ENCODE data around the gene ITGA5. TPM values are rescaled to one million over a fixed set of nuclear protein-coding genes. Genes with fewer than 3 reads are reported as not detected.

The ITGA5 gene
- total and polyA plus RNA-seq, 4 experiments from 2014 or later, result 28.8 to 162 (median 111) TPM

DNA sequence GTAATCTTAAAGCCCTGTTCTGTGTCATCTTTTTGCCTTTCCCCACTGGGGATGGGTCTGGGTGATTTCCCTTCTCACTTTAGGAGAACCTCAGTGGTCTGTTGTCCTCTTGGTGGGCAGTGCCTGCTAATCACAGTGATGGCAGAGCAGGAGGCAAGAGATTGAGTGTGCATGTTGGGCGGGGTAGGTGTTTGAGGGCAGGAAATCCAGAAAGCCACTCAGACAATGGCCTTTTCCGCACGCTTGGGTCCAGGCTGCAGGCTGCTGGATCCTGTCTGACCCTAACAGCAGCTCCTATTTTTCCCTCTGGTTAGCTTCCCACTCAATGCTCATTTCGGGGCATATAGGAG lies 13.7 kb upstream of the ITGA5 start:
- Mint-ChIP-seq H3K9me3 (no peaks in the 10 kb centered on the region), H3K27me3 (no peaks in the 10 kb centered on the region), H3K36me3 (no peaks in the 10 kb centered on the region), H3K4me3 (peak overlapping the region in 4 of 8 donors; percentile 21 to 75 (median 44)), H3K4me1 (peaks cover 21 to 44% (median 32%) of the 10 kb centered on the region in 4 donors), H3K27ac (peak overlapping the region in 2 of 7 donors; percentile 42 to 79)
- no peaks in the 10 kb centered on the region for H3K27me3 ChIP-seq (ENCODE audit: insufficient read depth, low read length)
- no peak overlapping the region for H3K27ac ChIP-seq (ENCODE audit: low read depth, low read length)
- POLR2A ChIA-PET (ENCODE audit: partially characterized antibody), result interaction anchor here (4.1 to 5.0 kb wide), 2 partner anchors 15 to 19 kb away, joined by 21 to 31 read pairs; partner anchors contain the start of gene ITGA5
- CTCF ChIA-PET (ENCODE audit: partially characterized antibody), result interaction anchor here (1.1 to 29.3 kb wide), 5 partner anchors 8 to 32 kb away, joined by 3 to 938 read pairs (median 5); partner anchors contain the start of gene ITGA5
- no peak overlapping the region for H3K4me3 ChIP-seq (ENCODE audit: low read length in 2 of 2)
- H3K36me3 ChIP-seq (ENCODE audit: insufficient read depth, low read length), result no peaks in the 10 kb centered on the region
- no peak for DNase-seq
- no peaks in the 10 kb centered on the region for H3K9me3 ChIP-seq (ENCODE audit: control insufficient read depth in 1 of 2, low read length in 2 of 2)
- intact Hi-C loops (cut with micrococcal nuclease), result loop anchor here (2.0 kb wide), 1 partner anchor 16 kb away; no protein-coding TSS in a partner anchor
- H3K4me1 ChIP-seq (ENCODE audit: insufficient read depth, low read length), result peaks cover 43% of the 10 kb centered on the region

DNA sequence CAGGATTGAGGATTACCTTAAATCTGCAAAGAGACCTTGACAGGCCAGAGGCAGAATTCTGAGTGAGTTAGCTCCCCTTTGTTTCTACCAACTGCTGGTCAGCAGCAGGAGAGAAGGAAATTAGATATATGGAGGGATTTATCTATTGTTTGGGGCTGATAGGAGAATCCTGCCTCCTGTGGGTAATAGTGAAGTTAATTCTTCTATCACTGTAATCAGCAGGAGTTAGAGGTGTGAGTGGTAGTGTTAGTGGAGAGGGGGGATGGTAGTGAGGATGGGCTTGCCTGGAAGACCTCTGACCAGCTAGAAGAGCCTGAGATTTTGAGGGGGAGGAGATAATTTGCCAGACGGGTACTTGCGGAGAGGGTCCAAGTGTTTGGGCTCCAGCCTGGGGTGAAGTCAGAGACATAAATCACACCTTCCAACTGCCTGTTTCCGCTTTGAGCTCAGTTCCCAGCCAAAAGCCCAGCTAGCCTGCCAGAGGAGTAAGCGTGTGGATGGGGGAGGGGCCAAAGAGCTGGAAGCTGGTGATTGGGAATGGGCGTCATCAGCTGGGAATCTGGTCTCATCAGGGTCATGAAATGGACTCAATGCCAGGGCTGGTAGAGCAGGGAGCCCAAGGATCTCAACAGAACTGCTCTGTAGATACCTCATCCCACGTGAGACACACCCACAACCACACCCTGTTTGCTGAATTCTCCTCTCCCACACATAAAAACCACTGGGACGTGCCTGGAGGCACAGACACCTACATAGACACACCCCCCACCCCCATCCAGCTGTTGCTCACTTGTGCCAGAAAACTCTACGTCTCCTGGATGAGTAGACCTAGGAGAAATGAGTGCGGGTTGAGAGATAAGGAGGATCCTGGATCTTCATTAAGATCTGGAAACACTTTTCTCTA lies 13.1 kb upstream of the ITGA5 start:
- H3K27me3 ChIP-seq (ENCODE audit: insufficient read depth, low read length), result no peaks in the 10 kb centered on the region
- H3K36me3 Mint-ChIP-seq, result no peaks in the 10 kb centered on the region
- H3K4me3 ChIP-seq (ENCODE audit: low read length in 2 of 2), result no peak overlapping the region
- H3K4me1 Mint-ChIP-seq, result peaks cover 21 to 44% (median 37%) of the 10 kb centered on the region in 4 donors
- DNase-seq, result no peak
- H3K9me3 ChIP-seq (ENCODE audit: control insufficient read depth in 1 of 2, low read length in 2 of 2), result no peaks in the 10 kb centered on the region
- ChIA-PET POLR2A (ENCODE audit: partially characterized antibody) (interaction anchor here (1.0 to 5.0 kb wide), 6 partner anchors 14 to 33 kb away, joined by 3 to 31 read pairs (median 6); partner anchors contain the start of gene ITGA5), CTCF (ENCODE audit: partially characterized antibody) (interaction anchor here (0.6 to 29.3 kb wide), 6 partner anchors 7 to 135 kb away, joined by 3 to 938 read pairs (median 4); no protein-coding TSS in a partner anchor)
- no peaks in the 10 kb centered on the region for H3K36me3 ChIP-seq (ENCODE audit: insufficient read depth, low read length)
- peaks cover 45% of the 10 kb centered on the region for H3K4me1 ChIP-seq (ENCODE audit: insufficient read depth, low read length)
- no peaks in the 10 kb centered on the region for H3K27me3 Mint-ChIP-seq
- H3K27ac ChIP-seq (ENCODE audit: low read depth, low read length), result no peak overlapping the region
- no peaks in the 10 kb centered on the region for H3K9me3 Mint-ChIP-seq
- intact Hi-C loops (cut with micrococcal nuclease), result loop anchor here (2.0 kb wide), 1 partner anchor 15 kb away; no protein-coding TSS in a partner anchor
- H3K4me3 Mint-ChIP-seq, result peak overlapping the region in 7 of 8 donors; percentile 10 to 75 (median 36)
- H3K27ac Mint-ChIP-seq, result peak overlapping the region in 5 of 7 donors; percentile 28 to 77 (median 68)

DNA sequence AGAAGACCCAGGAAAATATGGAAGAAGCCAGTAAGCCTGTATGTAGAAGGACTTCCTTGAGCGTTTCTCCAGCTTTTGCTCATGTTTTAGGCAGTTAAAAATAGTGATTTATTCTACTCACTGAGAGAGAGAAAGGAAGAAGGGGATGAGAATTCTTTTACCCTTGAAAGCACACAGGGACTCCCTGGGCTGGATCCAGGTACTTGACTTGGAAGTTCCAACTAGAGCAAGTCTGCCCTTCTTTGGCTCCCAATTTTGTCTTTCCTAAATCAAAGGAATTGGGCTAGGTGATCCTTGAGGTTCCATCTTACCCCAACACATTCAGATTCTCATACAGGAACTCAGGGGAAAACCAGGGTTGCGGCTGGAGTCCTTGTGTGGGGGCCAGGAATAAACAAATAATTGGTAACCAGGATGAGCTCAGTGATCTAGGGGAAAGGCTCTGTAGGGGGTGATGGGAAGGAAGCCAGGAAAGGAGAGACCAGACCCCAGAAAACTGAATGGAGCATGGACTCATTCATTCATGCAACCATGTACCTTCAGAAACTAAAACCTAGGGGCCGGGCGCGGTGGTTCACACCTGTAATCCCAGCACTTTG lies 11.5 kb upstream of the ITGA5 start:
- no peak overlapping the region for H3K4me3 Mint-ChIP-seq
- ChIA-PET CTCF (ENCODE audit: partially characterized antibody) (interaction anchor here (0.9 to 29.3 kb wide), 6 partner anchors 8 to 1499 kb away, joined by 3 to 938 read pairs (median 6); no protein-coding TSS in a partner anchor), POLR2A (ENCODE audit: partially characterized antibody) (interaction anchor here (1.3 to 5.0 kb wide), 4 partner anchors 13 to 34 kb away, joined by 3 to 31 read pairs (median 15); partner anchors contain the start of gene ITGA5)
- no peaks in the 10 kb centered on the region for H3K36me3 ChIP-seq (ENCODE audit: insufficient read depth, low read length)
- H3K4me3 ChIP-seq (ENCODE audit: low read length in 2 of 2), result no peak overlapping the region
- H3K9me3 Mint-ChIP-seq, result no peaks in the 10 kb centered on the region
- intact Hi-C loops (cut with micrococcal nuclease), result no loop called here
- H3K27ac ChIP-seq (ENCODE audit: low read depth, low read length), result no peak overlapping the region
- H3K27ac Mint-ChIP-seq, result peak overlapping the region in 2 of 7 donors; percentile 10 to 47
- peaks cover 45% of the 10 kb centered on the region for H3K4me1 ChIP-seq (ENCODE audit: insufficient read depth, low read length)
- no peaks in the 10 kb centered on the region for H3K27me3 Mint-ChIP-seq
- no peaks in the 10 kb centered on the region for H3K36me3 Mint-ChIP-seq
- no peaks in the 10 kb centered on the region for H3K27me3 ChIP-seq (ENCODE audit: insufficient read depth, low read length)
- H3K9me3 ChIP-seq (ENCODE audit: control insufficient read depth in 1 of 2, low read length in 2 of 2), result no peaks in the 10 kb centered on the region
- no peak for DNase-seq
- H3K4me1 Mint-ChIP-seq, result peaks cover 21 to 44% (median 37%) of the 10 kb centered on the region in 4 donors

DNA sequence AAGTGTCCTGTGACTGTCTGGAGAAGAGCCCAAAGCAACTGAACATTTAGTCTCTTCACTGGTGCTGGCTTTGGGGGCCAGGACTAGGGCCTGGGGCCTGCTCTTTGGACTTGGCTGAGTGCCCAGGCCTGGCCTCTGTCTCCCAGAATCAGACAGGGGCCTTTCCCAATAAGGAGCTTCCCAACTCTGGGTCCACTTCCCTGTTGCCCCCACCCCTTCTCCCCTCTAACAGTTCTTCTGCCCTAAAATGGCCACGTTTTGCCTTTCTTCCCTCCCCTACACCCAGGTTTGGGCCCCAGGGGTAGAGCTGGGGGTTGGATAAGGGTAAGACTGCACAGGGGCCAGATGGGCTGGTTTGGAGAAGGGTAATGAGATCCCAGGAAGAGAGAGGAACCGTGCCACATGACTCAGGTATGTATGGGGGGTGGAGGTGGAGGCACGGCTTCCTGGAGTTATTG lies 10.0 kb upstream of the ITGA5 start:
- peak overlapping the region in 3 of 8 donors; percentile 4 to 19 (median 17) for H3K4me3 Mint-ChIP-seq
- Histone ChIP-seq H3K4me3 (ENCODE audit: low read length in 2 of 2) (no peak overlapping the region), H3K4me1 (ENCODE audit: insufficient read depth, low read length) (peaks cover 45% of the 10 kb centered on the region), H3K27ac (ENCODE audit: low read depth, low read length) (no peak overlapping the region), H3K9me3 (ENCODE audit: control insufficient read depth in 1 of 2, low read length in 2 of 2) (no peaks in the 10 kb centered on the region), H3K27me3 (ENCODE audit: insufficient read depth, low read length) (no peaks in the 10 kb centered on the region), H3K36me3 (ENCODE audit: insufficient read depth, low read length) (no peaks in the 10 kb centered on the region)
- H3K9me3 Mint-ChIP-seq, result no peaks in the 10 kb centered on the region
- POLR2A ChIA-PET (ENCODE audit: partially characterized antibody), result interaction anchor here (1.0 to 7.4 kb wide), 7 partner anchors 11 to 33 kb away, joined by 3 to 64 read pairs (median 5); partner anchors contain the start of gene ITGA5
- peak overlapping the region in 4 of 7 donors; percentile 32 to 68 (median 48) for H3K27ac Mint-ChIP-seq
- CTCF ChIA-PET (ENCODE audit: partially characterized antibody), result interaction anchor here (1.0 to 29.3 kb wide), 7 partner anchors 9 to 135 kb away, joined by 3 to 938 read pairs (median 7); partner anchors contain the start of gene ITGA5
- peaks cover 21 to 44% (median 37%) of the 10 kb centered on the region in 4 donors for H3K4me1 Mint-ChIP-seq
- intact Hi-C loops (cut with micrococcal nuclease), result no loop called here
- DNase-seq, result no peak
- no peaks in the 10 kb centered on the region for H3K27me3 Mint-ChIP-seq
- no peaks in the 10 kb centered on the region for H3K36me3 Mint-ChIP-seq

DNA sequence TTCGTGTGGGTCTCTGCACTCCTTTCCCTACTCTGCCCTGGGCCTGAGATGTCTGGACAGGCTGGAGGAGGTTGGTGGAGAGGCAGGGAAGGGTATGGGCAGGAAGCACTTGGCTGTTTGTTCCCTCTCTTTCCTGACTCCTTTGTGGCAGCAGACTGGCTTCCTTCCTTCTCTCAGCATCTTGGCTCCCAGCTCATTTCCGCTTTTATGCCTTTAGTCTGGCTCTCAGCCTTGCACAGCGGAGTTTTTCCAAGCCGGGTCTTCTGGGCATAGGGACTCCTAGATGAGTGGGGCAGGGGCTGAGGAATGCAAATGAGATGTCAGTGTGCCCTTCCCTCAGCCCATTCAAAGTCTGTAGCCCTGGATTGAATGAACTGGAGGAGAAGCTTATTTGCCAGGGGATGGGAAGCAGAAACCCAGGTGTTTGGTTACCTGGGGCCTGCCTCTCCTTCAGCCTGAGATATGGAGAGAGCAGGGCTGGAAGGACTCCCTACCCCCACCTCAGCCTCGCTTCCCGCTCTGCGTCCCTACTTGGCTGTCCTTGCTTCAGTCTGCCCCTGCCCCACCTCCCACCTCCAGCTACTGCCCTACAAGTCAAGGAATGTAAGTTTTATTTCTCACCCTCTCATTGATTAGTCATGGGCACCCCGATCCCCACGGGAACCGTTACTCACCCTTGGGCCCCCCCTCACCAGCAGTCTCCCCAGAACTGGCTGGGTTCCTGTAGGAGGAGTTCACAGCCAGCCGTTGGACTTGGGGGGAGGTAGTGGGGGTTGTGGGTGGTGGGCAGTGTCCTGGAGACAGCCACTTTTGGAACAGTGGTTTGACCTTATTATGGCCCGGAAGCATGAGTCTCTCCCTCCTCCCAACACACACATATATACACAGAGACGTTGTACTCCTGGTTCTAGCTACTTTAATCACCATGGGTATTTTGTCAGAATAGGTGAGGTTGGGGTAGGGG lies 9.3 kb upstream of the ITGA5 start:
- CTCF ChIA-PET (ENCODE audit: partially characterized antibody), result interaction anchor here (1.0 to 29.3 kb wide), 8 partner anchors 10 to 134 kb away, joined by 3 to 938 read pairs (median 6); partner anchors contain the start of gene ITGA5
- Histone ChIP-seq H3K27ac (ENCODE audit: low read depth, low read length) (no peak overlapping the region), H3K4me1 (ENCODE audit: insufficient read depth, low read length) (peaks cover 43% of the 10 kb centered on the region), H3K36me3 (ENCODE audit: insufficient read depth, low read length) (no peaks in the 10 kb centered on the region), H3K27me3 (ENCODE audit: insufficient read depth, low read length) (no peaks in the 10 kb centered on the region), H3K4me3 (ENCODE audit: low read length in 2 of 2) (no peak overlapping the region), H3K9me3 (ENCODE audit: control insufficient read depth in 1 of 2, low read length in 2 of 2) (no peaks in the 10 kb centered on the region)
- H3K9me3 Mint-ChIP-seq, result no peaks in the 10 kb centered on the region
- H3K27me3 Mint-ChIP-seq, result no peaks in the 10 kb centered on the region
- H3K27ac Mint-ChIP-seq, result peak overlapping the region in 5 of 7 donors; percentile 32 to 68 (median 43)
- intact Hi-C loops (cut with micrococcal nuclease), result no loop called here
- H3K36me3 Mint-ChIP-seq, result no peaks in the 10 kb centered on the region
- no peak for DNase-seq
- peak overlapping the region in 4 of 8 donors; percentile 4 to 19 (median 12) for H3K4me3 Mint-ChIP-seq
- POLR2A ChIA-PET (ENCODE audit: partially characterized antibody), result interaction anchor here (0.9 to 7.4 kb wide), 7 partner anchors 10 to 29 kb away, joined by 3 to 64 read pairs (median 5); partner anchors contain the start of gene ITGA5
- H3K4me1 Mint-ChIP-seq, result peaks cover 20 to 42% (median 36%) of the 10 kb centered on the region in 4 donors

DNA sequence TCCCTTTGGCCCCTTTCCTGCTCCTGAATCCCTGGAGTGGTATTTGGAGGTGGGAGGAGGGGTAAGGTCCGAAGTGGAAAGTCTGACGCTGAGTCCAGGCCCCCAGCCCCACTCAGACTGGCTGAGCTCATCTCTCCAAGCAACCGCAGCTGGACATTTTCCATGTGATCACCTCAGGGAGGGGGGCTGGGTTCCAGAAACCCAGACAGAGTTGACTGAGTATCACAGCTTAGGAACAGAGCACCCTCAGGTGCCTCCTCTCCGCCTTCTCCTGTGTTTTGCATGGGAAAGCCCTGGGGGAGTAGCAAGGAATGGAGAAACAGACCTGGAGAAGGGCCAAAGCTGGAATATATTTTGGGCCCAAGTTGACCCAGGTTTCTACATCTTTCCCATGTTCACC lies 8.0 kb upstream of the ITGA5 start:
- H3K9me3 Mint-ChIP-seq, result no peaks in the 10 kb centered on the region
- intact Hi-C loops (cut with micrococcal nuclease), result no loop called here
- H3K4me3 ChIP-seq (ENCODE audit: low read length in 2 of 2), result no peak overlapping the region
- H3K4me3 Mint-ChIP-seq, result no peak overlapping the region
- DNase-seq, result no peak
- no peak overlapping the region for H3K27ac ChIP-seq (ENCODE audit: low read depth, low read length)
- H3K36me3 ChIP-seq (ENCODE audit: insufficient read depth, low read length), result no peaks in the 10 kb centered on the region
- H3K36me3 Mint-ChIP-seq, result no peaks in the 10 kb centered on the region
- ChIA-PET CTCF (ENCODE audit: partially characterized antibody) (interaction anchor here (1.0 to 29.3 kb wide), 4 partner anchors 9 to 34 kb away, joined by 3 to 938 read pairs (median 45); partner anchors contain the start of gene ITGA5), POLR2A (ENCODE audit: partially characterized antibody) (interaction anchor here (7.4 kb wide), 1 partner anchor 13 kb away, joined by 64 read pairs; no protein-coding TSS in a partner anchor)
- peak overlapping the region in 1 of 7 donors; percentile 52 for H3K27ac Mint-ChIP-seq
- H3K9me3 ChIP-seq (ENCODE audit: control insufficient read depth in 1 of 2, low read length in 2 of 2), result no peaks in the 10 kb centered on the region
- no peaks in the 10 kb centered on the region for H3K27me3 ChIP-seq (ENCODE audit: insufficient read depth, low read length)
- H3K4me1 Mint-ChIP-seq, result peaks cover 9 to 34% (median 26%) of the 10 kb centered on the region in 4 donors
- peaks cover 31% of the 10 kb centered on the region for H3K4me1 ChIP-seq (ENCODE audit: insufficient read depth, low read length)
- H3K27me3 Mint-ChIP-seq, result peaks cover 0 to 1% of the 10 kb centered on the region in 2 donors
